Osteoblast (primary cell): ENCODE measurements around the gene SCN2B. TPM values are rescaled to one million over a fixed set of nuclear protein-coding genes. Genes with fewer than 3 reads are reported as not detected.

Source experiments
- DNase-seq: peaks from one replicate; pipeline ENCODE4 v3.0.0; 2011; ENCODE audit warnings: low spot score, mixed read lengths; ENCODE audit not compliant: insufficient read length; ENCODE audit errors: missing footprints
- H2AFZ ChIP-seq: 2 replicates; pipeline ENCODE4 v1.6.0; 2011; ENCODE audit warnings: mild to moderate bottlenecking, low read length
- H3K27ac ChIP-seq: 2 replicates; pipeline ENCODE4 v1.5.1; 2011; ENCODE audit warnings: mild to moderate bottlenecking, low read depth, low read length, moderate library complexity
- H3K27me3 ChIP-seq: 2 replicates; pipeline ENCODE4 v1.6.0; 2012; ENCODE audit warnings: mild to moderate bottlenecking, control low read depth, inconsistent platforms, low read length, moderate library complexity; ENCODE audit not compliant: insufficient read depth
- H3K36me3 ChIP-seq: 2 replicates; pipeline ENCODE4 v1.5.1; 2011; ENCODE audit warnings: mild to moderate bottlenecking, low read length, control low read depth, moderate library complexity; ENCODE audit not compliant: insufficient read depth
- H3K4me1 ChIP-seq: 2 replicates; pipeline ENCODE4 v1.5.1; 2011; ENCODE audit warnings: mild to moderate bottlenecking, low read length, control low read depth, moderate library complexity; ENCODE audit not compliant: insufficient read depth
- H3K4me2 ChIP-seq: 2 replicates; pipeline ENCODE4 v1.6.0; 2011; ENCODE audit warnings: mild to moderate bottlenecking, low read length; ENCODE audit not compliant: insufficient read depth
- H3K4me3 ChIP-seq: fragments of 200-600 bp; sonication (generic); 3 replicates; pipeline ENCODE4 v1.5.1; 2012; ENCODE audit warnings: mild to moderate bottlenecking, low read length, inconsistent platforms; ENCODE audit not compliant: insufficient read depth
- H3K79me2 ChIP-seq: 2 replicates; pipeline ENCODE4 v1.6.0; 2012; ENCODE audit warnings: mild to moderate bottlenecking, low read length, control low read depth, inconsistent platforms; ENCODE audit not compliant: insufficient read depth
- H3K9me3 ChIP-seq: 2 replicates; pipeline ENCODE4 v1.5.1; 2011; ENCODE audit warnings: low read depth, low read length, control low read depth
- H4K20me1 ChIP-seq: 2 replicates; pipeline ENCODE4 v1.6.0; 2012; ENCODE audit warnings: mild to moderate bottlenecking, low read length, control low read depth; ENCODE audit not compliant: insufficient read depth
- total RNA-seq: library from RNA; depleted of rRNA; stranded (reverse); fragments of >200 nt; gene quantifications from 2 replicates; pipeline ENCODE4 v1.2.3, GENCODE V29; 2012
- TF ChIP-seq, protein P1 (sequence below): IDR thresholded peaks from 2 replicates; pipeline ENCODE4 v1.5.1; 2011; ENCODE audit warnings: mild to moderate bottlenecking, low read depth, low read length, moderate library complexity; ENCODE audit errors: extremely low read depth

SCN2B gene
- total RNA-seq, 1 donor, result not detected

DNA sequence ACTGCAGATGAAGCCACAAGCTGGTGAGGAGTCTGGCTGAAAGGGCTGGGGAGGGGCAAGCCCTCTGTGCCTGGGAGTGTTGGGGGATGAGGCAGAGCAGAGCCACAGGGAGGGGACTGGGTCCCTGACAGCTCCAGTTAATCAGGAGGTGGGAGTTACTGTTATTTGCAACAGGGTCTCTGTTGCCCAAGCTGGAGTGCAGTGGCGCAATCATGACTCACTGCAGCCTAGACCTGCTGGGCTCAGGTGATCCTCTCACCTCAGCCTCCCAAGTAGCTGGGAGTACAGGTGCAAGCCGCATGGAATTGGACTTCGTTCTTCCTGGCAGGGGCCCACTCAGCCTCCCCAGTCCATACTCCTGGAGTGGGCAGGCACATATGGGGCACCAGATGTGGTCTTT is 7.7 kb downstream of the SCN2B start:
- peaks cover 11% of the 10 kb centered on the region for H3K27me3 ChIP-seq
- TF ChIP-seq, protein P1, sequence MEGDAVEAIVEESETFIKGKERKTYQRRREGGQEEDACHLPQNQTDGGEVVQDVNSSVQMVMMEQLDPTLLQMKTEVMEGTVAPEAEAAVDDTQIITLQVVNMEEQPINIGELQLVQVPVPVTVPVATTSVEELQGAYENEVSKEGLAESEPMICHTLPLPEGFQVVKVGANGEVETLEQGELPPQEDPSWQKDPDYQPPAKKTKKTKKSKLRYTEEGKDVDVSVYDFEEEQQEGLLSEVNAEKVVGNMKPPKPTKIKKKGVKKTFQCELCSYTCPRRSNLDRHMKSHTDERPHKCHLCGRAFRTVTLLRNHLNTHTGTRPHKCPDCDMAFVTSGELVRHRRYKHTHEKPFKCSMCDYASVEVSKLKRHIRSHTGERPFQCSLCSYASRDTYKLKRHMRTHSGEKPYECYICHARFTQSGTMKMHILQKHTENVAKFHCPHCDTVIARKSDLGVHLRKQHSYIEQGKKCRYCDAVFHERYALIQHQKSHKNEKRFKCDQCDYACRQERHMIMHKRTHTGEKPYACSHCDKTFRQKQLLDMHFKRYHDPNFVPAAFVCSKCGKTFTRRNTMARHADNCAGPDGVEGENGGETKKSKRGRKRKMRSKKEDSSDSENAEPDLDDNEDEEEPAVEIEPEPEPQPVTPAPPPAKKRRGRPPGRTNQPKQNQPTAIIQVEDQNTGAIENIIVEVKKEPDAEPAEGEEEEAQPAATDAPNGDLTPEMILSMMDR, result no peak
- H3K36me3 ChIP-seq, result no peaks in the 10 kb centered on the region
- H3K9me3 ChIP-seq, result no peaks in the 10 kb centered on the region
- no peaks in the 10 kb centered on the region for H3K4me1 ChIP-seq
- H3K79me2 ChIP-seq, result no peaks in the 10 kb centered on the region
- H4K20me1 ChIP-seq, result no peaks in the 10 kb centered on the region
- H3K27ac ChIP-seq, result no peak overlapping the region
- H3K4me3 ChIP-seq, result no peak overlapping the region
- DNase-seq, result peak; percentile 60
- no peak overlapping the region for H3K4me2 ChIP-seq
- no peak overlapping the region for H2AFZ ChIP-seq

DNA sequence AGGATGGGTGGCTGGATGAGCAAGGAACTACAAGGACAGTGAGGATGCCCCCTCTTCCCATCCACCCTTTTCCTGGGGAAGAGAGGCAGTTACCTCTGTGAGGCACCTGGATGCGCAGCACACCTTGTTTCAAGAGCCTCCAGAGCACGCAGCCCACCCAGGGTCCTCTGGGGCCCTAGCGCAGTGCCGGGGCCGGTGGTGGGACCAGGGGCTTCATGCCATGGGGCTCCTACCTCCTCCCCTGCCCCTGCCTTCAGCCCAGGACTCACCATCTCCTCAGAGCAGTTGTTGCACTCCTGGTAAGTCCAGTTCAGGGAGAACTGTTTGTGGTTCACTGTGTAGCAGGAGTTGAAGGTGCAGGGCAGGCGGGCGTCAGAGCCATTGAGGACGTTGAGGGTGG is 8.1 kb downstream of the SCN2B start:
- H3K9me3 ChIP-seq, result no peaks in the 10 kb centered on the region
- H3K4me2 ChIP-seq, result no peak overlapping the region
- no peaks in the 10 kb centered on the region for H3K36me3 ChIP-seq
- no peak overlapping the region for H2AFZ ChIP-seq
- no peaks in the 10 kb centered on the region for H3K79me2 ChIP-seq
- H3K27ac ChIP-seq, result no peak overlapping the region
- no peaks in the 10 kb centered on the region for H3K4me1 ChIP-seq
- TF ChIP-seq, protein P1, result no peak
- H3K27me3 ChIP-seq, result peaks cover 11% of the 10 kb centered on the region
- no peaks in the 10 kb centered on the region for H4K20me1 ChIP-seq
- DNase-seq, result peak; percentile 35
- H3K4me3 ChIP-seq, result no peak overlapping the region

DNA sequence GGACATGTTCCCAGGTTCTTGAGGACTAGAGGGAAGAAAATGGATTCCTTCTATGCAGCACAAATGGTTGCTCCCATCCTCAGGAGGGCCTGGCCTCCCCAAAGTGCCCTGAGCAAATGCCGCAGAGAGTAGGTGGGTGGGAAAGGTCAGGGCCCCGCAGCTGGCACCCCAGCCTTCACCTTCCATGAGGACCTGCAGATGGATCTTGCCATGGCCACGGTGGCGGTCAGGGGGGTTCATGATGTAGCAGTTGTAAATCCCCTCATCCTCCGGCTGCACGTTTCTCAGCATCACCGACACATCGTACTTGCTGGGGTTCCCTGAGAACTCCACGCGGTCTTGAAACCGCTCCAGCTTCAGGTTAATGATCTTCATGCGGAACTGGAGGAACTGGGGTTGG is 8.5 kb downstream of the SCN2B start:
- Histone ChIP-seq H3K4me2 (no peak overlapping the region), H3K4me3 (no peak overlapping the region), H3K27me3 (peaks cover 11% of the 10 kb centered on the region), H3K79me2 (no peaks in the 10 kb centered on the region), H2AFZ (no peak overlapping the region), H3K4me1 (no peaks in the 10 kb centered on the region), H3K9me3 (no peaks in the 10 kb centered on the region), H4K20me1 (no peaks in the 10 kb centered on the region), H3K36me3 (no peaks in the 10 kb centered on the region), H3K27ac (no peak overlapping the region)
- TF ChIP-seq, protein P1, result no peak
- peak; percentile 59 for DNase-seq

DNA sequence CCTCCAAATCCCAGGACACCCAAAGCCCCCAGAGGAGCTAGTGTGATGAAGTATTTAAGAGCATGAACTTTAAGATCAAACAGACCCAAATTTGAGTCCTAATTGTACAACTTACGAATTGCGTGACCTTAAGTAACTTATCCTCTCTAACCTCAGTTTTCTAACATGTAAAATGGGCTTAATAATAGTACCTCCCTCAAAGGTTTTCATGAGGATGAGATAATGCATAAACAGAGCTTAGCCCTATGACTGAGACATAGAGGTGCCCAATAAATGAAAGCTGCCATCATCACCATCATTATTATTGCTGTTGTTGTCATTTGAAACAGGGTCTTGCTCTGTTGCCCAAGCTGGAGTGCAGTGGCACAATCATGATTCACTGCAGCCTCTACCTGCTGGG is 9.2 kb downstream of the SCN2B start:
- H2AFZ ChIP-seq, result no peak overlapping the region
- no peaks in the 10 kb centered on the region for H3K36me3 ChIP-seq
- H3K79me2 ChIP-seq, result no peaks in the 10 kb centered on the region
- no peaks in the 10 kb centered on the region for H3K9me3 ChIP-seq
- no peak overlapping the region for H3K4me3 ChIP-seq
- H3K4me1 ChIP-seq, result no peaks in the 10 kb centered on the region
- TF ChIP-seq, protein P1, result no peak
- H3K27ac ChIP-seq, result no peak overlapping the region
- no peak overlapping the region for H3K4me2 ChIP-seq
- H4K20me1 ChIP-seq, result no peaks in the 10 kb centered on the region
- peak; percentile 72 for DNase-seq
- peaks cover 7% of the 10 kb centered on the region for H3K27me3 ChIP-seq
